ENCODE results near the gene HRAS.
A peak's percentile ranks its signal among the peaks of the same experiment; 100 is the strongest.
"Not testable (repeated sequence)": the region's sequence is repeated elsewhere in the genome, so short reads cannot be mapped to it uniquely, and the experiment has no call there.

Gene HRAS

DNA sequence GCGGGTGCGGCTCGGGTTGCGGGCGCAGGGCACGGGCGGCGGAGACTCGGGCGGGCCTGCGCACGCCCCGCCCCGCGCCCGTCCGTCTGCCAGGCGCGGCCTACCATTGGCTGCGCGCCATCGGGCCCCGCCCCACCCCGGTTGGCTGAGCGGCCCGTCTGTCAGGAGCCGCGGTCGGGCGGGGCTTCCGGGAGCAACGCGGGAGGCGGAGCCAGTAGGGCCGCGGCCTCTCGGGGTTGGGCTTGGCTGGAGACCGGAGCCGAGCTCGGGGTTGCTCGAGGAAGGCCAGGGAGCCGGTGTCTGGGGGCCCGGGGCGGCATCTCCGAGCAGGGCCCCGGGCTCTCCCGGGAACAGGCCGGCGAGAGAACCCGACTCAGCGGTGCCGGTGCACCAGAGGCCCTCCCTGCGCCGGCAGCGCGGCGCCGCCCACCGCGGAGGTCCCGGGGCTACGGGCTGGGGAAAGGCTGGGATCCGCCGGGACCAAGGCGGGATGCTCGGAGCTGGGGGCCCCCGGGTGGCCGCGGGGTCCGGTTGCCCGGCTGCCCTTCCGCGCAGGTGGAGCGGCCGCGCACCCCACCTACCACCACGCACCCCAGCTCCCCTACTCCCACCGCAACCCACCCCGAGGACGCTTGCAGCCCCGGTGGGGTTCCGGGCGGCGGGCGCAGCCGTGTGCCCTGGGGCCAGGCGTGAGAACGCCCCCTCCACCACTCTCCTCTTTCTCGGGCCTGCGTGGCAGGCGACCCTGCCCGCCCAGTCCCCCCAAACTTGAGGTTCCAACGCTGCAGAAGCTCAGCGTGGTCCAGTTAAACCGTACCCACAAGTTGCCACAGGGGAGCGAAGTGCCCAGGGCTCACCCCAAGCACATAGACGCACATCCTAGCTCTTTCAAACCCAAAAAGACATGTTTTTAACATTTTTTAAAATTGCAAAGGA lies at the start of gene HRAS:
Gene HRAS (minus strand): TSS at position 58 of the 936 bp plus-strand sequence.
- peak; percentile 92 for DNase-seq

DNA sequence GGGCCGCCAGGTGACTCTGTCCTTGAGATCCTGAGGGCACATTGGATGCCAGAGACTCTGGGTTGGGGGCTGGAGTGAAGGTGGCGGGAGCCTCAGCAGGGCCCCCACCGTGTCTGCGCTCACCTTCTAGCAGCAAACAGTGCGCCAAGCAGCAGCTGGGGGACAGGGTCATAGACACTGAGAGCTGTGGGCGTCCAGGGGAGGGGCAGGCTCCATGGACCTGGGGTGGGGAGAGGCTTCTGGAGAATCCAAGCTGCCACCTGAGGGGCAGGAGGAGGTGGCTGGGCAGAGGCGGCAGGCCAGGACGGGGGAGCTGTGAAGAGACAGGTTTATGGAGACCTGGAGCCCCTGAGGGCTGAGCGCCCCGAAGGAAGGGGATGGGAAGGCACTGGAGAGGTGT lies 48.9 kb upstream of the HRAS start:
- DNase-seq, result no peak

DNA sequence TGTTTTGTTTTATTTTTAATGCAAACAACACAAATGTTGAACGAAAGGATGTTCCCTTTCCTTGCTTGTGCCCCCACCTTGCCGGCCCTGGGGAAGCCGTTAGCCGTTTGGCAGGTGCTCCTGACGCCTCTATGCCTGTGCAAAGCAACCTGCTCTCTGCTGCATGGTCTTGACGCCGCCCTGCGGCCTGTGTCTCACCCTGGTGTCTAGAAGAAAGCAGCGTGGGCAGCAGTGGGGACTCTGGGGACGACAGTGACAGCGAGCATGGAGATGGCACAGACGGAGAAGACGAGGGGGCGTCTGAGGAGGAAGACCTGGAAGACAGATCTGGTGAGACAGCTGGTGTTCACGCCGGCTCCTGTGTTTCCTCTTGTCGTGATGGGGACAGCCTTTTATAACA lies 46.4 kb upstream of the HRAS start:
- no peak for DNase-seq

DNA sequence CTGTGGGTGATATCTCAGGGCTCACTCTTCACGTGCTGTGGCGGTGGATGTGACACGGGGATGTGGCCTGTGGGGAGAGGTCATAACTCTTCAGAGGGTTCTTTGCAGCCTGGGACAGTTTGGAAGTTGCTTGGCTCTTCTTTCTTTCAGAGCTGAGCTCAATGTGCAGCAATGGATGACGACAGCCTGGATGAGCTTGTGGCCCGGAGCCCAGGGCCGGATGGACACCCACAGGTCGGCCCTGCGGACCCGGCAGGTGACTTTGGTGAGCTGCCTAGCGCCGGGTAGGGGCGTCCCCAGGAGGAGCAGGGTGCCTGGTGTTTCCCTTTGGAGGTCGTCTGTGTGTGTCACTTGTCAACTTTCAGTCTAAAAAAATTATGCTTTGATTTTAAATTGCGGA lies 46.0 kb upstream of the HRAS start:
- DNase-seq, result no peak

DNA sequence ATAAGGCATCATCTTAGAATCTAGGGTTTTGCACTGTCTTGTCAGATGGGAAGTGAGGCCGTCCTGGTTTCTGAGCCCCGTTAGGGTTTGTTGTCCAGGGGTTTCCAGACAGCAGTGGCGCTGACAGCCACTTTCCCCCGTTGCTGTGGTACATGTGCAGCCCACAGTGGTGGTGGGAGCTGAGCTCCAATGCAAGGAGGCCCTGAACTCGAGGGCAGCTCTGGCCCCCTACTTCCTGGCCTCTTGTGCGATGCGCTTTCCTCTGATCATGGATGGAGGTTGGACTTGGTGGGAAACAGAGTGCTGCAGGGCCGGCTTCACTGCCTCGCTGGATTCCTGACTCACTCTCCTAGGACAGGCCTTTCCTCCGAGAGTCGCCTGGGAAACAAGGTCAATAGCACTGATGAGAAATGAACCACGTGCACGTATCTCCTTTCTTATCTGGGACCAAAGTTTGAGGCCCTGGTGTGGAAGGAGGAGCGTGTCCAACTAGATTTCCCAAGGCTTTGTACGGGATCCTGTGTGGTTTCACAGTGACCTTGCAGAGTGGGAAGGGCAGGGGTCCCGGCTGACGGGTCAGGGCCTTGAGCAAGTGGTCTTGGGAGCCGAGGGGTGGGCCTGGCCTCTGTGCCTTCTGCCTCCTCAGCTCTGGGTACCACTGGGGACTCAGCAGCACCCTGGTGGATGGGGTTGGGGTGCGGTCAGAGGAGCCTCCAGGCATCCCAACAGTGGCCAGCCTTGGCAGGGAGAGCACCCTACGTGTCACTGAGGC lies 44.6 kb upstream of the HRAS start:
- DNase-seq, result no peak

DNA sequence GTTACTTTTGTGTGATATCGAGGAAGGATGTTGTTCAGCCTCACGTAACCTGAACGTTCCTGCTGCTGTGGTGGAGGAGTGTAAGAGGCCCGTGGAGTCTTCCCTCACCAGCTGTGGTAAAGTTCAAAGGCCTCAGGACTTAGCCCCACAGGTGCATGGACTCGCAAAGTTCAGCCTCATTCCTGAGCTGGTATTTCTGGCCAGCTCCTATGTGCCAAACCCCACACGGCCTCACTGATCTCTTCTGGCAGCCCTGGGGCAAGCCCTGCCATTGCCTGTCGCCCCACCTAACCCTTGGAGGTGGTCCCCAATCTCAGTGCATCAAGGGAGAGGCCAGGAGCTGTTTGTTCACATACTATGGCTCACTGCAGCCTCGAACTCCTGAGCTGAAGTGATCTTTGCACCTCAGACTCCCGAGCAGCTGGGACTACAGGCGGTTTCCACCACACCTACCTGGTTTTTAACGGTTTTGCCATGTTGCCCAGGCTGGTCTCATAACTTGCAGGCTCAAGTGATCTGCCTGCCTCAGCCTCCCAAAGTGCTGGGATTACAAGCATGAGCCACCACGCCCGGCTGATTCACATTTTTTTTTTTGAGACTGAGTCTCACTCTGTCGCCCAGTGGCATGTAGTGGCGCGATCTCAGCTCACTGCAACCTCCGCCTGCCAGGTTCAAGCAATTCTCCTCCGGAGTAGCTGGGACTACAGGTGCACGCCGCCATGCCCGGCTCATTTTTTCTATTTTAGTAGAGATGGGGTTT lies 43.1 kb upstream of the HRAS start:
- no peak for DNase-seq

DNA sequence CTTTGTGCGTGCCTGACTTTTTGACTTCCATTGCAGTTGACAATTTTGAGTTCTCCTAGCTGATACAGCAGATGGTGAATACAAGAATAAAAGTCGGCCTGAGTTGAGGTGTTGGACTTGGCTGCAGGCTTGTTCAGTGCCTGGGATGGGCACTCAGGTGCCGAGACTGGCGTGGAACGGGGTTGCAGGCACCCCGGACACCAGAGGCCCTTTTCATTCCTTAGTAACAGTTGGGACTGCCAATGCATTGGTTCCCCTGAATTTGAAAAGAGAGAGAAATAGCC lies 42.2 kb upstream of the HRAS start:
- DNase-seq, result no peak

DNA sequence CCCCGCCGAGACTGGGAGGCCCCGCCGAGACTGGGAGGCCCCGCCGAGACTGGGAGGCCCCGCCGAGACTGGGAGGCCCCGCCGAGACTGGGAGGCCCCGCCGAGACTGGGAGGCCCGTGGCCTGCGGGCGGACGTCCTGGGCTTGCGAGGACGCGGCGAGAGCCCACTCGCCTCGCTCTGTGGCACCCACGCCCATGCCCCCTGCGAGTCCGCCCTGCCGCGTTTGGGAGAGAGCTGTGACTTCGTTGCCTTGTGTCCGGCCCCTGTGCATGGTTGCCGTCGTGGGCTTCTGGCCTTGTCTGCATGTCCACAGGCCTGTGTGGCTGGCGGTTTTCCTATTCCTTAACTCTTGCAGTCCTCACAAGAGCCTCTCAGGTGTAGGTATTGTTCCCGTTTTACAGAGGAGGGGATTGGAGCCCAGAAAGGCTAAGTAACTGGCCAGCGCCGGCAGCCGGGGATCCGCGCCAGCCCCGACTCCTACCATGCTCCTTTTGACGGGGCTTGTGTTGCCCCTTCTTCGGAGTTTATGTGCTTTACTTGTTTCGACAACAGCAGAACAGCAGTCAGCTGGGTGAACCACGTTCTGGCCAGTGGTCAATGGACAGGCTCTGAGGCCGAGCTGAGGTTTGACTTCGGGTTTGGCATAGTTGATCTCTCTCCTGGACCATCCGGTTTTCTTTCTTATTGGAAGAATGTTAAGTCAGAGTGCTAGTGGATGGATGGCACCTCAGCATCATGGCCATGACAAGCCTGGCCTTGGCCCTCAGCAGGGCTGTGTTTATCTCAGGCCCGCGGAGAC lies 41.6 kb upstream of the HRAS start:
- no peak for DNase-seq

DNA sequence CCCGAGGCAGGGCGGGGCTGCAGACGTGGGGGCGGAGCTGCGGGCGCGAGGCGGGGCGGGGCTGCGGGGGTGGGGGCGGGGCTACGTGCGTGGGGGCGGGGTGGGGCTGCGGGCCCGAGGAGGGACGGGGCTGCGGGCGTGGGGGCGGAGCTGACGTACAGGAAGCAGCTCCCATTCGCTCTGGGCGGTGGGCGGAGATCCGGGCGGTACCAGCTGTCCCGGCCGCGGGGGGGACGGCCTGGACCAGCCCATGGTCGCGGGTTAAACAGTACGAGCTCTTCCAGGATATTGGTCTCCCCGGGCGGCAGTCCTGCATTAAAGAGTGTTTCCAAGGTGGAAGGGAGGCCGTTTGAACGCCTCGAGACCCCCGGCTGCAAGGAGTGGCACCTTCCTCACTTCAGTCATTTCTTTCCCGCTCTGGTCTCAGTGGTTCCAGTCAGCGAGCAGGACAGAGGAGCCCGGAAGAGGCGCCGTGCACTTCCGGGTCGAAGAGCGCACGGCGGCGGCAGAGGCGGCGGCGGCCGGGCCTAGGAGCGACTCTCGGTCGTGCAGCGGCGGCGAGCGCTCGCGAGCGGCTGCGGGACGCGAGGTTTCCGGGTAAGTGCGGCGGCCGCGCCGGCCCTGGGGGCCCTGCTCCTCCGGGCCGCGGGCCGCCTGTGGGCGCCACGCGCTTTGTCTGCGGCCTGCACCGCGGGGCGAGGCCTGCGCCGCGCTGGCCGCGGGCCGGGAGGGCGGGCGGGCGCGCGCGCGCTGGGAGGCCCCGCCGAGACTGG lies 40.8 kb upstream of the HRAS start, which contains the start of gene PHRF1:
Gene PHRF1 (plus strand): TSS at position 475 of the 773 bp plus-strand sequence. CDS start 5,043 bp downstream, outside the sequence.
- peak; percentile 93 for DNase-seq

DNA sequence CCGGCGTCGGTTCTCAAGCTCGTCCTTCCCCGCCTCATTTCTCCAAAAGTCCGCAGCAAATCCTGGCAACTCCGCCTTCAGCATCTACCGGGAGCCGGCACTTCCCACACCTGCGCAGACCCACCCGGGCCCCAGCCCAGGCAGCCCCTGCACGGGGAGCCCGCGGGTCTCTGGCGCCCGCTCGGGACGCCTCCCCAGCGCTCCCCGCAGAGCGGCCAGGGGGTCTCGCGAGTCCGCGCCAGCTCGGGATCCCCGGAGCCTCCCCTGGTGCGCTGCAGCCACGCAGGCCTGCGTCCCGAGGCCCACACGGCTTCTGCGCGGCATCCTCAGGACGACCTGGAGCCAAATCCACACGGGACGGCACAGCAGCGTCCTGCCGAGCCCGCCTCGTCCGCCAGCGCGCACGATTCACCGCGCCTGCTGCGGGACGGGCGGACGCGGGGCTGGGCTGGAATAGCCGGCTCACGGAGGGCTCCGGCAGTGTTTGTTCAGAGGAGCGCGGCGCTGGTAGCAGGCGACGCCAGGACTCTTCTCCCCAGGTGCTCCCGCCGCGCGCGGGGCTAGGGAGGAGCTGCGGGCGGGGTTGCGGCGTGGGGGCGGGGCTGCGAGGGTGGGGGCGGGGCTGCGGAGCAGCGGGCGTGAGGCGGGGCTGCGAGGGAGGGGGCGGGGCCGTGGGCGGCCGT lies 40.1 kb upstream of the HRAS start:
- no peak for DNase-seq

DNA sequence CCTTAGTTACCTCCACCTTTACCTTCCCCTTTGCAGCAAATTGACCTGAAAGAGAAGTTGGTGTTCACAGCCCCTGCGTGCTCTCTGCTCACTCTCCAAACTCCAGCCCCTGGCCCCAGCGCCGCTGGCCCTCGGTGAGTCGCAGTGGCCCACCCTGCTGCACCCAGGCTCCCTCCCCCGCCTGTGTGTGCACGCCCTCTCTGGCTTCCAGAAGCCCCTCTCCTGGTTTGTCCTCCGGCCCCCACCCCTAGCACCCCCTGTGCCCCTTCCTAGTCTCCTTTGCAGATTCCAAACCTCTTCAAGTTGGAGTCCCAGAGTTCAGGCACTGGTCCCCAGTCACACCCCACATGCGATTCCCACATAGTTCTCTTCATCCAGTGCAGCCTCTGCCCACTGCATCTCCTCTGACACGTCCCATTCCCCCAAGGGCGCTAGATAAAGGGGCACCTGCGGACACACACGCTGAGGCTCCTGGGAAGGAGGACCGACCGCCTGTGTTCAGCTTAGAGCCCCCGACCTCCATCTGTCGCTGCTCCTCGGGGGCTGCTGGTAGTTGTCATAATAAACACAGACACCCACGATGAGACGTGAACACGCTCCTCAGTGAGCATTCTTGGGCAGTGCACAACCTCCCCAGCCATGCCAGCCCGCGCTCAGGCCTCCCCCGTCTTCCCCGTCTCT lies 39.4 kb upstream of the HRAS start:
- DNase-seq, result no peak

DNA sequence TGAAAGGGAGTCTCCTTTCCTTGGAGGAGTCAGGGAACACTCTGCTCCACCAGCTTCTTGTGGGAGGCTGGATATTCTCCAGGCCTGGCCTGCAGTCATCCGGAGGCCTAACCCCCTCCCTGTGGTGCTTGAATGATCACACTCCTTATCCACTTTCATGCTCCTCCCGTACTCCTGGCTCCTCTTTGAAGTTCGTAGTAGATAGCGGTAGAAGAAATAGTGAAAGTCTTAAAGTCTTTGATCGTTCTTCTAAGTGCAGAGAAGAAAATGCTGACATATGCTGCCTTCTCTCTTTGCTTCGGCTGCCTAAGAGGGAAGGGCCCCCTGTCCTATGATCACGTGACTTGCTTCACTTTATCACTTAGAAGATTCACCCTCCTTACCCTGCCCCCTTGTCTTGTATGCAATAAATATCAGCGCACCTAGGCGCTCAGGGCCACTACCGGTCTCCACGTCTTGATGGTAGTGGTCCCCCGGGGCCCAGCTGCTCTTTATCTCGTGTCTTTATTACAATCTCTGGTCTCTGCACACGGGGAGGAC lies 38.7 kb upstream of the HRAS start:
- DNase-seq, result not testable (repeated sequence)

DNA sequence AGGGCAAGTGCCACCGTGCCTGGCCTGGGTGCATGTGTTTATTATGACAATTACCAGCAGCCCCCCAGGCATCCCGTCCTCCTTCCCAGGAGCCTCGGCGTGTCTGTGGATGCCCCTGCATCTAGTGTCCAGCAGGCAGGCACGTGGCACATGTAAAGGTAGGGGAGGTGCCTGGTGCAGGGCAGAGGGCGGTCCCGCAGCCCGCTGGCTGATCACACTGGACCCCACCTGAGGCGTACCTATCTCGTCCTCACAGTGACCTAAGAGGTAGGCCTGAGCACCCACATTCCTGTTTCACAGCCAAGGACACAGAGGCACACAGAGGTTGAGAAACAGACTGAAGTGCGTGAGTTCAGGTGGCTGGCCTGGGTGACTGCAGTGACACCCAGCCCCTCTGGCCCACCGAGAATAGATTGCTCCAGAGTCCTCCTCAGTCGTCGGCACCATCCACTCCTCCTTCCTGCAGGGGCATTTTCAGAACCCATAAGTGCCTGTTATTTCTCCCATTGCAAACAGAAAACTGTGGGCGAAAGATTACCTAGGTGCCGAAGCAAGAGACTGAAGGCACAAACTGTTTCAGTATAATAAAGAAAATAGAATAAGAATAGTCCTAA lies 37.9 kb upstream of the HRAS start:
- no peak for DNase-seq

DNA sequence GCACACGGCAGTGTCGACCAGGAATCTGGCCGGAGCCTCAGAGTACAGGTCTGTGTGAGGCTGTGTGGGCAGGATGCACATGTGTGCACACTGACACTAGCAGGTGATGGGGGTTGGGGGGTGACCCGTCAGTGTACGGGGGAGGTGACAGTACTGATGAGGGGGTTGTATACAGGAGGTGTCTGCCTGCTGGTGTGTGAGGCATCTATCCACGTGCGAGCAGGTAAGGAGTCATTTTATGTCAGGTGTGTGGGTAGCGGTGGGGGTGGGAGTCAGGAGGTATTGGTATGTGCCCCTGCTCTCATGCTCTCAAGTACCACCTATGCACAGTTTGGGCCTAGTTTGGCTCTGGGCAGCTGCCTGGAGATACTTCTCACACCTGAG lies 36.4 kb upstream of the HRAS start:
- DNase-seq, result no peak

DNA sequence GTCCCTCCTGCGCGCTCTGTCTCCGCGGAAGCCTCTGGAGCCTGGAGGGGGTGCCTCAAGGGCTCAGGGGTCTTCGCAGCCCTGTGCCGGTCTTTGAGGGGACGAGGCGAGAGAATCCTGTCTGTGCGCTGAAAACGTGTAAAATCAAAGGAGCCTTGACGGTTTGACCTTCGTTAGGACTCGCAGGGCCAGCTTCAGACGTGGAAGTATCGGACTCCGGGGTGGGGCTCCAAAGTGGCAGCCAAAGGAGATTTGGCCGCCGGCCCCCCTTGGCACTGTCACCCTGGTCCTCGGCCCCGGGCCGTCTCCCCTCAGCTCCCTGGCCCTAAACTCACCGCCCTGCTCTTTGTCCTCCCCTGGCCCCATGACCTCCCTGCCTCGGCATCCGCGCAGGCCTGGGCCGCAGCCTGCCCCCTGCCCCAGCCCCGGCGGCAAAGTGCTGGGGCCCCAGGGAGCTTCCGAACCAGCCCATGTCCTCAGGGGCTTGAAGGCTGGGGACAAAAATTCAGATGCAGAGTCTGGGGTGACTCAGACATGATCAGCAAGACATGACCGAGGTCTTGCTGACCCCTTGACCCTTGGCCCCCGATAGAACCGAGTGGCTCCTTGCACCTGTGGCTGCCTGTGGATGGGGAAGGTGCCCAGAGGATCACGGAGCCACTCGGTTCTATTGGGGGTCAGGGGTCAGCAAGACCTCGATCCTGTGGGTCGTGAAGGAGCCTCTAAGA lies 33.9 kb upstream of the HRAS start:
- DNase-seq, result no peak

DNA sequence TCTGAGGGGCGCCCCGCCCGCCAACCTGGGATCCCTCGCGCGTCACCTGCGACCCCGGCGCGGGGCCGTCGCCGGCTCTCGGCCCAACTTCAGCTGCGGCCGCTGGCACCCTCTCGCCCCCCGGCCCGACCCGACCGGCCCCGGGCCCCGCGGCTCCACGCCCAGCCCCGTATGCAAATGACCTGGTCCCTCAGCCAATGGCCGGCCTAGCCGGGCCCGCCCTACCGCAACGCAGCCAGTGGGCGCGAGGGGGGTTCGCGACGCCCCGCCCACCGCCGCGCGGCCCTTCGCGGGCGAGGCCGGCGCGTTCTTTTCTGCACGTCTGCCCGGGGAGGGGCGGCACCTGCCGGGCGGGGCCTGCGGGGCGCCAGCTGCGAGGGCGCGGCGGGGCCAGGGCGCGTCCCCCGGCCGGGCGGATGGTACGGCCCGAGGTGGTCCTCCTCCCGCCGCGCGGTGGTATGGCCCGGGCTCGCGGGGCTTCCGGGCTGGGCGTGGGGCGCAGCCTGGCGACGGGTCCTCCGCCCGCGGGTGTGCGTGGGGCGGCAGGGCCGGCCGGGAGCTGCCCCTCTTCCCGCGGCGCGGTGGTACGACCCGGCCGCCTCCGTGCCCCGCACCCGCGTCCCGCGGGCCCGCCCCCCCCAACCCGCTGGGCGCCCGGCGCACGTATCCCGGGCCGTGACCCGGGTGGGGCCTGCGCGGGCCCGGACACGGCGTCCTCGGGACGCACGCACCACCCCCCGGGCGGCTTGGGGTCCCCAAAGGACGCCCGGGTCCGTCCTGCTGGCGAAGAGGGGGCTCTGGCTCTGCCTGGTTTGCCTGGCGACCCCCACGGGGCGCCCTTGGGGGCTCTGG lies 33.2 kb upstream of the HRAS start:
- DNase-seq, result peak; percentile 79

DNA sequence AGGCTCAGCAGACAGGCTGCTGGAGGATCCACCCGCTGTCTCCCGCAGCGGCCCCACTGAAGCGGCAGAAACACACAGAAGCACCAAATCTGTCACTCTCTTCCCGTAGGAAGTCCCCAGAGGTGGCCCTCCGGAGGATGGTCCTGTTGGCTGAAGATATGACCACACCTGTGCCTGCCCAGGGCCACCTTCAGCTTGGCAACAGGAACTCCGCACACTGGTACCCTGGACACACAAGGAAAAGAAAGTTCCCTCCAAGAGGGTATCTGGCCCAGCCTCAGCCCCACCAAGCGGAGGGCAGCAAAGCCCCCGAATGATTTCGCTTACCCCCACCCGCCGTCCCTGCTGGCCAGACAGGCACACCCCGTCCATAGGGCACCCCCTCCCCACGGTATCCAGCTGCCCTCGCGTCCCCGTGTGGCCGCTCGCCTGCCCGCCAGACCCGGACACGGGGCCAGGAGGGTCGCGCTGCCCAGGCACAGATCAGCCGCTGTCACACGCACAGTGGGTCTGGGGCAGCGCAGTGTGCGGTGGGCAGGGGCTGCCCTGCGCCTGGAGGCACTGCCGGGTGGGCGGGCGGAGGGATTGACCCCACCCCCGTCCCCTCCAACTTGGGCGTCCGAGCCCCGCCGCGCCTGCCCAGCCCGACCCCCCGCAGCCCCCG lies 32.4 kb upstream of the HRAS start:
- no peak for DNase-seq

Measured in activated T-cell treated with anti-CD3 and anti-CD28 coated beads for 4 hours (primary cell).